Kidney epithelial cell (primary cell): Measurements from ENCODE around the gene COLEC11. TPM values are rescaled to one million over a fixed set of nuclear protein-coding genes. Genes with fewer than 3 reads are reported as not detected.

Source experiments
- DNase-seq: peaks from one replicate; pipeline ENCODE4 v3.0.0-alpha.2; 2010; ENCODE audit warnings: low read depth
- H3K27me3 ChIP-seq: 2 replicates; pipeline ENCODE4 v1.6.0; 2011; ENCODE audit warnings: low read length; ENCODE audit not compliant: control insufficient read depth, insufficient read depth
- H3K36me3 ChIP-seq: 2 replicates; pipeline ENCODE4 v1.5.1; 2011; ENCODE audit warnings: low read length; ENCODE audit not compliant: control insufficient read depth, insufficient read depth
- H3K4me3 ChIP-seq: 2 replicates; pipeline ENCODE4 v1.5.1; 2011; ENCODE audit warnings: low read depth, mild to moderate bottlenecking, control low read depth, low read length
- total RNA-seq: library from RNA; depleted of rRNA; stranded (reverse); fragments of >200 nt; gene quantifications from 2 replicates; pipeline ENCODE4 v1.2.3, GENCODE V29; 2015
- TF ChIP-seq, protein P1 (sequence below): IDR thresholded peaks from 2 replicates; pipeline ENCODE4 v1.5.1; 2011; ENCODE audit warnings: mild to moderate bottlenecking, moderate library complexity, low read length, control low read depth, inconsistent platforms; ENCODE audit not compliant: insufficient read depth, poor library complexity, severe bottlenecking

Gene COLEC11
- total RNA-seq, 1 donor from 2014 or later, result not detected

DNA sequence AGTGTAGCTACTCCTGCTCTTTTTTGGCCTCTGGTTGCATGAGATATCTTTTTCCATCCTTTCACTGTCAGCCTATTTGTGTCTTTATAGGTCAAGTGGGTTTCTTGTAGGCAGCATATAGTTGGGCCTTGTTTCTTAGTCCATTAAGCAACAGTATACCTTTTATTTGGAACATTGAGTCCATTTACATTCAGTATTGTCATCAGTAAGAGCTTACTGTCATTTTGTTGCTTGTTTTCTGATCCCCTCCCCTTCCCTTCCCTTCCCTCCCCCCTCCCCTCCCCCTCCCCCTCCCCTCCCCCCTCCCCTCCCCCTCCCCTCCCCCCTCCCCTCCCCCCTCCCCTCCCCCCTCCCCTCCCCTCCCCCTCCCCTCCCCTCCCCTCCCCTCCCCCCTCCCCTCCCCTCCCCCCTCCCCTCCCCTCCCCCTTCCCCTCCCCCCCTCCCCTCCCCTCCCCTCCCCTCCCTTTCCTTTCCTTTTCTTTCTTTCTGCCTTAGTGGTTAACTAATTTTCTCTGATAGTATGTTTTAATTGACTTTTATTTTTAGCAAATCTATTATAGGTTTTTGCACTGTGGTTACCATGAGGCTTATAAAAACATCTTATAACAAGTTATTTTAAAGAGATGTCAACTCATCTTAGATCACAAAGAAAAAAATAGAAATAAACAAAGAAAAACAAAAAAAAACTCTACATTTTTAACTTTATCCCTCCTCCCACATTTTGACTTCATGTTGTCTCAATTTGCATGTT, 95.3 kb downstream of the COLEC11 start:
- TF ChIP-seq, protein P1, sequence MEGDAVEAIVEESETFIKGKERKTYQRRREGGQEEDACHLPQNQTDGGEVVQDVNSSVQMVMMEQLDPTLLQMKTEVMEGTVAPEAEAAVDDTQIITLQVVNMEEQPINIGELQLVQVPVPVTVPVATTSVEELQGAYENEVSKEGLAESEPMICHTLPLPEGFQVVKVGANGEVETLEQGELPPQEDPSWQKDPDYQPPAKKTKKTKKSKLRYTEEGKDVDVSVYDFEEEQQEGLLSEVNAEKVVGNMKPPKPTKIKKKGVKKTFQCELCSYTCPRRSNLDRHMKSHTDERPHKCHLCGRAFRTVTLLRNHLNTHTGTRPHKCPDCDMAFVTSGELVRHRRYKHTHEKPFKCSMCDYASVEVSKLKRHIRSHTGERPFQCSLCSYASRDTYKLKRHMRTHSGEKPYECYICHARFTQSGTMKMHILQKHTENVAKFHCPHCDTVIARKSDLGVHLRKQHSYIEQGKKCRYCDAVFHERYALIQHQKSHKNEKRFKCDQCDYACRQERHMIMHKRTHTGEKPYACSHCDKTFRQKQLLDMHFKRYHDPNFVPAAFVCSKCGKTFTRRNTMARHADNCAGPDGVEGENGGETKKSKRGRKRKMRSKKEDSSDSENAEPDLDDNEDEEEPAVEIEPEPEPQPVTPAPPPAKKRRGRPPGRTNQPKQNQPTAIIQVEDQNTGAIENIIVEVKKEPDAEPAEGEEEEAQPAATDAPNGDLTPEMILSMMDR, result no peak
- no peak for DNase-seq
- H3K36me3 ChIP-seq, result no peaks in the 10 kb centered on the region
- H3K27me3 ChIP-seq, result peaks cover 2% of the 10 kb centered on the region
- no peak overlapping the region for H3K4me3 ChIP-seq

DNA sequence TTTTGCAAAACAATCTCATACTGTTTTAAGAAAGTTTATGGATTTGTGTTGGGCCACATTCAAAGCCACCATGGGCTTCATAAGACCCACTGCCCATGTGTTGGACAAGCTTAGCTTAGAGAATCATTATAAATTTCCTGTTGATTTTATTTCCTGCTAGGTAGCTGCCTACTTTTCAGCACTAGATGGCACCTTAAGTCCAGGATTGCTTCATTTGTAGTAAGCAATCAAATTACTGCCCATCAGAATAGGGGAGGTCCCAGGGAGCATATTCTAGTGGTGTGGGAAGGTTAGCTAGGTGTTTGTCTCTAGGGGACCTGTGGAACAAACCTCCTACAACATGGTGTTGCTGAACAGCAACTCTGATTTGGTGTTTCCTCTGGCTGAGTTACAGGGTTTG, 97.5 kb downstream of the COLEC11 start:
- H3K36me3 ChIP-seq, result no peaks in the 10 kb centered on the region
- H3K4me3 ChIP-seq, result no peak overlapping the region
- DNase-seq, result no peak
- peaks cover 2% of the 10 kb centered on the region for H3K27me3 ChIP-seq
- TF ChIP-seq, protein P1, result peak; percentile 47

Other genes with a start within 250 kb of the COLEC11 start
- gene EIPR1, start 217.3 kb upstream of the COLEC11 start, total RNA-seq, result 62.2 and 67.2 TPM in 2 replicates
- gene TRAPPC12, start 215.4 kb upstream of the COLEC11 start, total RNA-seq, result 47.7 and 67.0 TPM in 2 replicates
- 24.2 and 25.6 TPM in 2 replicates for gene ADI1, start 75.6 kb upstream of the COLEC11 start, total RNA-seq
- 39.0 and 43.0 TPM in 2 replicates for gene RNASEH1, start 36.8 kb upstream of the COLEC11 start, total RNA-seq
- 3,924 and 4,999 TPM in 2 replicates for gene RPS7, start 19.9 kb upstream of the COLEC11 start, total RNA-seq
- 0.13 TPM in 1 of 2 replicates, not detected in the other for gene ALLC, start 63.1 kb downstream of the COLEC11 start, total RNA-seq
- gene DCDC2C, start 108.5 kb downstream of the COLEC11 start, total RNA-seq, result not detected in 2 replicates